ENCODE data around the gene SLC13A5. TPM values are rescaled to one million over a fixed set of nuclear protein-coding genes. Genes with fewer than 3 reads are reported as not detected.

The SLC13A5 gene
- total RNA-seq, 3 donors from 2014 or later, result 0.32 TPM; not detected in 2

DNA sequence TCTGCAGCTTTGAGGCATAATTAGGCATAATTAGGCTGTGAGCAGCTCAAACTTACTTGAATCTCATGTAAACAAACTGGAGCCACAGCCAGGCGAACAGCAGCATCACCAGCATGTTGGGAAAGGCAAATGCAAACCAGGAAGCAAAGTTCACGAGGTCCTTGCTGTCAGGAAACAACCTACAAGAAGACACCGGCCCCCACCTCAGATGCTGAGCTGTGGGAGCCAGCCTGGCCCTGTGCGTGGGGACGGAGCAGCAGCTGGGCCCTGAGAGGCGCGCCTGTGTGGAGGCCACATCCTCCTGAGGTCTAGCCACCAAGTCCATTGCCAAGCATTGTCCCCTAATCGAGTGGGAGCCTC lies 12.2 kb downstream of the SLC13A5 start:
- TF ChIP-seq POLR2AphosphoS5 (IDR thresholded peaks at IDR 0.05), result no peak
- Histone ChIP-seq H3K27me3 (no peaks in the 10 kb centered on the region), H3K36me3 (no peaks in the 10 kb centered on the region), H3K9me3 (no peaks in the 10 kb centered on the region), H3K4me3 (no peak overlapping the region), H3K4me1 (no peaks in the 10 kb centered on the region), H3K27ac (no peak overlapping the region)
- intact Hi-C loops (cut with DNase I; ENCODE audit: low total_unique reads), result no loop called here
- no peak for DNase-seq (ENCODE audit: low spot score in 2 of 2)

- H3K4me1 ChIP-seq, result no peaks in the 10 kb centered on the region
- no peak overlapping the region for H3K4me3 ChIP-seq
- H3K27ac ChIP-seq, result no peak overlapping the region
- intact Hi-C loops (cut with DNase I; ENCODE audit: low total_unique reads), result no loop called here
- TF ChIP-seq POLR2A (IDR thresholded peaks at IDR 0.05) (no peak), POLR2AphosphoS5 (IDR thresholded peaks at IDR 0.05) (no peak)
- TF ChIP-seq, protein P1, sequence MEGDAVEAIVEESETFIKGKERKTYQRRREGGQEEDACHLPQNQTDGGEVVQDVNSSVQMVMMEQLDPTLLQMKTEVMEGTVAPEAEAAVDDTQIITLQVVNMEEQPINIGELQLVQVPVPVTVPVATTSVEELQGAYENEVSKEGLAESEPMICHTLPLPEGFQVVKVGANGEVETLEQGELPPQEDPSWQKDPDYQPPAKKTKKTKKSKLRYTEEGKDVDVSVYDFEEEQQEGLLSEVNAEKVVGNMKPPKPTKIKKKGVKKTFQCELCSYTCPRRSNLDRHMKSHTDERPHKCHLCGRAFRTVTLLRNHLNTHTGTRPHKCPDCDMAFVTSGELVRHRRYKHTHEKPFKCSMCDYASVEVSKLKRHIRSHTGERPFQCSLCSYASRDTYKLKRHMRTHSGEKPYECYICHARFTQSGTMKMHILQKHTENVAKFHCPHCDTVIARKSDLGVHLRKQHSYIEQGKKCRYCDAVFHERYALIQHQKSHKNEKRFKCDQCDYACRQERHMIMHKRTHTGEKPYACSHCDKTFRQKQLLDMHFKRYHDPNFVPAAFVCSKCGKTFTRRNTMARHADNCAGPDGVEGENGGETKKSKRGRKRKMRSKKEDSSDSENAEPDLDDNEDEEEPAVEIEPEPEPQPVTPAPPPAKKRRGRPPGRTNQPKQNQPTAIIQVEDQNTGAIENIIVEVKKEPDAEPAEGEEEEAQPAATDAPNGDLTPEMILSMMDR (IDR thresholded peaks at IDR 0.05), result no peak
- H3K27me3 ChIP-seq, result no peaks in the 10 kb centered on the region
- no peak for DNase-seq (ENCODE audit: low spot score in 2 of 2)
- no peaks in the 10 kb centered on the region for H3K36me3 ChIP-seq
- H3K9me3 ChIP-seq, result no peaks in the 10 kb centered on the region
Measured at GRCh38 chr17:6699997-6700947, 12.9 kb downstream of the SLC13A5 start.

GRCh38 chr17:6698004-6698403 lies 15.2 kb downstream of the SLC13A5 start:
- H3K27ac ChIP-seq, result no peak overlapping the region
- H3K9me3 ChIP-seq, result no peaks in the 10 kb centered on the region
- TF ChIP-seq POLR2AphosphoS5 (IDR thresholded peaks at IDR 0.05), result no peak
- TF ChIP-seq, protein P1 (IDR thresholded peaks at IDR 0.05), result no peak
- no peak for TF ChIP-seq POLR2A (IDR thresholded peaks at IDR 0.05)
- peaks cover 0 to 3% of the 10 kb centered on the region in 2 donors for H3K27me3 ChIP-seq
- peak in 1 of 2 donors; percentile 28 for DNase-seq (ENCODE audit: low spot score in 2 of 2)
- intact Hi-C loops (cut with DNase I; ENCODE audit: low total_unique reads), result no loop called here
- H3K4me3 ChIP-seq, result no peak overlapping the region
- H3K4me1 ChIP-seq, result no peaks in the 10 kb centered on the region
- H3K36me3 ChIP-seq, result no peaks in the 10 kb centered on the region

GRCh38 chr17:6696906-6697305 lies 16.3 kb downstream of the SLC13A5 start:
- no peaks in the 10 kb centered on the region for H3K9me3 ChIP-seq
- intact Hi-C loops (cut with DNase I; ENCODE audit: low total_unique reads), result no loop called here
- no peaks in the 10 kb centered on the region for H3K4me1 ChIP-seq
- peak in 1 of 2 donors; percentile 41 for DNase-seq (ENCODE audit: low spot score in 2 of 2)
- no peak for TF ChIP-seq POLR2A (IDR thresholded peaks at IDR 0.05)
- TF ChIP-seq, protein P1 (IDR thresholded peaks at IDR 0.05), result no peak
- no peak overlapping the region for H3K27ac ChIP-seq
- peaks cover 0 to 3% of the 10 kb centered on the region in 2 donors for H3K27me3 ChIP-seq
- no peak overlapping the region for H3K4me3 ChIP-seq
- H3K36me3 ChIP-seq, result no peaks in the 10 kb centered on the region

GRCh38 chr17:6695565-6695964 lies 17.6 kb downstream of the SLC13A5 start:
- Histone ChIP-seq H3K4me1 (no peaks in the 10 kb centered on the region), H3K4me3 (no peak overlapping the region), H3K9me3 (no peaks in the 10 kb centered on the region), H3K27ac (no peak overlapping the region), H3K36me3 (no peaks in the 10 kb centered on the region), H3K27me3 (peaks cover 0 to 3% of the 10 kb centered on the region in 2 donors)
- TF ChIP-seq, protein P1 (IDR thresholded peaks at IDR 0.05), result no peak
- TF ChIP-seq POLR2A (IDR thresholded peaks at IDR 0.05) (no peak), POLR2AphosphoS5 (IDR thresholded peaks at IDR 0.05) (no peak)
- no peak for DNase-seq (ENCODE audit: low spot score in 2 of 2)
- intact Hi-C loops (cut with DNase I; ENCODE audit: low total_unique reads), result no loop called here
